ENCODE measurements around the gene SYPL2. TPM values are rescaled to one million over a fixed set of nuclear protein-coding genes. Genes with fewer than 3 reads are reported as not detected.
A peak's percentile ranks its signal among the peaks of the same experiment; 100 is the strongest.

SYPL2 gene
- total RNA-seq, 2 donors from 2014 or later, result 0.09 TPM; not detected in 1

- DNase-seq (ENCODE audit: low spot score in 2 of 2), result no peak
- Mint-ChIP-seq H3K27ac (peak overlapping the region in 1 of 2 donors; percentile 39), H3K36me3 (no peaks in the 10 kb centered on the region), H3K9me3 (no peaks in the 10 kb centered on the region)
- no peak for ATAC-seq
These were observed 50.5 kb downstream of the SYPL2 start for GRCh38 chr1:109516872-109517271.

GRCh38 chr1:109517337-109517736 lies 51.0 kb downstream of the SYPL2 start:
- no peak for ATAC-seq
- Mint-ChIP-seq H3K36me3 (no peaks in the 10 kb centered on the region), H3K9me3 (no peaks in the 10 kb centered on the region), H3K27ac (no peak overlapping the region)
- no peak for DNase-seq (ENCODE audit: low spot score in 2 of 2)

- no peaks in the 10 kb centered on the region for H3K9me3 Mint-ChIP-seq
- H3K27ac Mint-ChIP-seq, result no peak overlapping the region
- ATAC-seq (no peak), DNase-seq (ENCODE audit: low spot score in 2 of 2) (no peak)
- no peaks in the 10 kb centered on the region for H3K36me3 Mint-ChIP-seq
These were observed 54.9 kb downstream of the SYPL2 start for GRCh38 chr1:109521002-109521951.

GRCh38 chr1:109522026-109522425 lies 55.7 kb downstream of the SYPL2 start:
- ATAC-seq (no peak), DNase-seq (ENCODE audit: low spot score in 2 of 2) (no peak)
- H3K27ac Mint-ChIP-seq, result no peak overlapping the region
- no peaks in the 10 kb centered on the region for H3K36me3 Mint-ChIP-seq
- H3K9me3 Mint-ChIP-seq, result no peaks in the 10 kb centered on the region

GRCh38 chr1:109523706-109524105 lies 57.4 kb downstream of the SYPL2 start:
- no peaks in the 10 kb centered on the region for H3K36me3 Mint-ChIP-seq
- no peak overlapping the region for H3K27ac Mint-ChIP-seq
- no peak for DNase-seq (ENCODE audit: low spot score in 2 of 2)
- H3K9me3 Mint-ChIP-seq, result no peaks in the 10 kb centered on the region
- no peak for ATAC-seq

- Mint-ChIP-seq H3K27ac (peak overlapping the region in 1 of 2 donors; percentile 19), H3K36me3 (no peaks in the 10 kb centered on the region), H3K9me3 (no peaks in the 10 kb centered on the region)
- DNase-seq (ENCODE audit: low spot score in 2 of 2) (no peak), ATAC-seq (no peak)
These were observed 60.9 kb downstream of the SYPL2 start for GRCh38 chr1:109527098-109527811.

GRCh38 chr1:109527846-109528695 lies 61.7 kb downstream of the SYPL2 start:
- H3K36me3 Mint-ChIP-seq, result no peaks in the 10 kb centered on the region
- DNase-seq (ENCODE audit: low spot score in 2 of 2), result no peak
- peak overlapping the region in 1 of 2 donors; percentile 19 for H3K27ac Mint-ChIP-seq
- ATAC-seq, result no peak
- H3K9me3 Mint-ChIP-seq, result no peaks in the 10 kb centered on the region

- ATAC-seq, result no peak
- H3K9me3 Mint-ChIP-seq, result no peaks in the 10 kb centered on the region
- no peak for DNase-seq (ENCODE audit: low spot score in 2 of 2)
- H3K27ac Mint-ChIP-seq, result peak overlapping the region in 1 of 2 donors; percentile 65
- H3K36me3 Mint-ChIP-seq, result no peaks in the 10 kb centered on the region
These were observed 62.4 kb downstream of the SYPL2 start for GRCh38 chr1:109528712-109529111.

- peak overlapping the region in 1 of 2 donors; percentile 40 for H3K27ac Mint-ChIP-seq
- no peak for ATAC-seq
- DNase-seq (ENCODE audit: low spot score in 2 of 2), result no peak
- no peaks in the 10 kb centered on the region for H3K9me3 Mint-ChIP-seq
- no peaks in the 10 kb centered on the region for H3K36me3 Mint-ChIP-seq
These were observed 63.6 kb downstream of the SYPL2 start for GRCh38 chr1:109529881-109530456.

GRCh38 chr1:109530457-109531087 lies 64.2 kb downstream of the SYPL2 start:
- no peak for DNase-seq (ENCODE audit: low spot score in 2 of 2)
- no peak for ATAC-seq
- Mint-ChIP-seq H3K27ac (peak overlapping the region; percentile 63 to 90), H3K9me3 (no peaks in the 10 kb centered on the region), H3K36me3 (no peaks in the 10 kb centered on the region)

- peak overlapping the region; percentile 63 to 90 for H3K27ac Mint-ChIP-seq
- no peak for ATAC-seq
- no peaks in the 10 kb centered on the region for H3K36me3 Mint-ChIP-seq
- no peaks in the 10 kb centered on the region for H3K9me3 Mint-ChIP-seq
- no peak for DNase-seq (ENCODE audit: low spot score in 2 of 2)
These were observed 65.0 kb downstream of the SYPL2 start for GRCh38 chr1:109531380-109531779.

Other genes with a start within 250 kb of the SYPL2 start
- gene CELSR2, start 217.0 kb upstream of the SYPL2 start, total RNA-seq, result 1 to 10 TPM in 1 of 2 donors, under 1 TPM in 1; 0.39 to 3.9 TPM
- gene PSRC1, start 183.4 kb upstream of the SYPL2 start, total RNA-seq, result 10 to 100 TPM; 20.5 to 23.9 TPM
- not detected for gene MYBPHL, start 159.5 kb upstream of the SYPL2 start, total RNA-seq
- gene SORT1, start 68.6 kb upstream of the SYPL2 start, total RNA-seq, result 1 to 10 TPM; 1.5 to 1.8 TPM
- gene PSMA5, start 40.1 kb upstream of the SYPL2 start, total RNA-seq, result 100 to 1,000 TPM; 185 to 189 TPM
- 10 to 100 TPM; 11.5 to 21.9 TPM for gene ATXN7L2, start 17.4 kb downstream of the SYPL2 start, total RNA-seq
- 10 to 100 TPM; 11.3 to 14.9 TPM for gene CYB561D1, start 27.5 kb downstream of the SYPL2 start, total RNA-seq
- gene AMIGO1, start 43.2 kb downstream of the SYPL2 start, total RNA-seq, result 1 to 10 TPM in 1 of 2 donors, under 1 TPM in 1; 0.97 to 1.3 TPM
- gene GPR61, start 73.3 kb downstream of the SYPL2 start, total RNA-seq, result under 1 TPM in 1 of 2 donors, not detected in 1; 0.57 TPM
- gene GNAI3, start 82.1 kb downstream of the SYPL2 start, total RNA-seq, result 10 to 100 TPM in 1 of 2 donors, 1 to 10 TPM in 1; 8.9 to 10.1 TPM
- under 1 TPM in 1 of 2 donors, not detected in 1; 0.34 TPM for gene GNAT2, start 153.1 kb downstream of the SYPL2 start, total RNA-seq
- 100 to 1,000 TPM in 1 of 2 donors, 10 to 100 TPM in 1; 91.5 to 113 TPM for gene AMPD2, start 153.3 kb downstream of the SYPL2 start, total RNA-seq
- gene GSTM4, start 189.6 kb downstream of the SYPL2 start, total RNA-seq, result 10 to 100 TPM; 22.0 to 23.8 TPM
- gene GSTM2, start 201.5 kb downstream of the SYPL2 start, total RNA-seq, result 10 to 100 TPM; 13.6 to 41.7 TPM
- 100 to 1,000 TPM in 1 of 2 donors, not detected in 1; 129 TPM for gene GSTM1, start 221.3 kb downstream of the SYPL2 start, total RNA-seq
- gene GSTM5, start 245.7 kb downstream of the SYPL2 start, total RNA-seq, result under 1 TPM in 1 of 2 donors, not detected in 1; 0.89 TPM

Measured in activated naive CD4-positive, alpha-beta T cell treated with anti-CD3 and anti-CD28 coated beads, Interleukin-2, amount 50 U/mL, for 72 hours (primary cell).